B cell (primary cell): Measurements from ENCODE around the gene ZIC4. TPM values are rescaled to one million over a fixed set of nuclear protein-coding genes. Genes with fewer than 3 reads are reported as not detected.

ENCODE experiments used
- ATAC-seq: fragments of 200-7000 bp; cut with Tn5 transposase; one replicate; pipeline ENCODE4 v1.10.0; 2021; ENCODE audit warnings: low read depth, mild to moderate bottlenecking, moderate number of reproducible peaks, moderate library complexity
- CTCF ChIA-PET: fragments of 350-600 bp; sonication (Branson Sonifier 250); formaldehyde crosslinking; loops from one replicate; lab custom pipeline; 2021; ENCODE audit warnings: antibody characterized with exemption, inconsistent platforms; lab: Charles Lee
- POLR2A ChIA-PET: fragments of 350-600 bp; sonication (Branson Sonifier 250); formaldehyde crosslinking; loops from one replicate; lab custom pipeline; 2021; ENCODE audit warnings: antibody characterized with exemption; lab: Charles Lee
- DNase-seq: peaks from one replicate; pipeline ENCODE4 v3.0.0; 2013
- H2AFZ ChIP-seq: 2 replicates; pipeline ENCODE4 v1.6.1; 2012; ENCODE audit warnings: mild to moderate bottlenecking, low read depth, low read length; ENCODE audit not compliant: insufficient read depth, poor library complexity, severe bottlenecking
- H3K27ac ChIP-seq, 2 donors: 1 replicate in 1 of 2; 2 replicates in 1 of 2; pipeline ENCODE4 v1.5.1; 2012 to 2013; ENCODE audit warnings: low read length in 2 of 2, mild to moderate bottlenecking in 2 of 2, moderate library complexity in 1 of 2
- H3K27me3 ChIP-seq, 4 experiments: fragments of 200-600 bp in 1 of 4; sonication (generic) in 1 of 4; replicated peaks in 1 of 4; 1 replicate in 2 of 4; 2 replicates in 2 of 4; pipeline versions ENCODE4 v1.6.1 to v1.7.0; 2013 to 2016; ENCODE audit warnings: low read length in 3 of 4, mild to moderate bottlenecking in 2 of 4, mixed read lengths in 1 of 4, moderate library complexity in 1 of 4; ENCODE audit not compliant: insufficient read depth in 4 of 4, control insufficient read depth in 3 of 4; ENCODE audit errors: control extremely low read depth in 1 of 4
- H3K36me3 ChIP-seq, 2 experiments: replicated peaks in 1 of 2; 1 replicate in 1 of 2; 2 replicates in 1 of 2; pipeline versions ENCODE4 v1.6.1 to v1.7.1; 2013; ENCODE audit warnings: low read length in 1 of 2; ENCODE audit not compliant: insufficient read depth in 2 of 2, control insufficient read depth in 1 of 2; ENCODE audit errors: control extremely low read depth in 1 of 2, extremely low read depth in 1 of 2
- H3K4me1 ChIP-seq, 2 donors: fragments of 200-600 bp in 1 of 2; sonication (generic) in 1 of 2; 1 replicate in 1 of 2; 2 replicates in 1 of 2; pipeline versions ENCODE4 v1.5.1 to v1.6.1; 2013 to 2017; ENCODE audit warnings: low read length in 2 of 2; ENCODE audit not compliant: control insufficient read depth in 2 of 2, insufficient read depth in 2 of 2
- H3K4me2 ChIP-seq: replicated peaks from 2 replicates; pipeline ENCODE3; 2012; ENCODE audit warnings: mild to moderate bottlenecking, low read depth, low read length; ENCODE audit not compliant: poor library complexity, severe bottlenecking
- H3K4me3 ChIP-seq, 5 experiments: fragments of 200-600 bp in 1 of 5; sonication (generic) in 1 of 5; 1 replicate in 3 of 5; 2 replicates in 2 of 5; pipeline versions ENCODE4 v1.5.1 to v1.7.0; 2011 to 2016; ENCODE audit warnings: low read length in 4 of 5, mild to moderate bottlenecking in 4 of 5, low read depth in 2 of 5, control low read depth in 1 of 5, moderate library complexity in 1 of 5; ENCODE audit not compliant: insufficient read depth in 1 of 5; ENCODE audit errors: control extremely low read depth in 1 of 5, extremely low read depth in 1 of 5
- H3K79me2 ChIP-seq: fragments of 200-600 bp; sonication (generic); one replicate; pipeline ENCODE4 v1.6.0; 2016; ENCODE audit warnings: low read length; ENCODE audit not compliant: control insufficient read depth, insufficient read depth
- H3K9ac ChIP-seq: fragments of 200-600 bp; sonication (generic); 2 replicates; pipeline ENCODE4 v1.6.1; 2017; ENCODE audit warnings: mild to moderate bottlenecking, low read length, moderate library complexity
- H3K9me3 ChIP-seq, 3 donors: one replicate each; pipeline versions ENCODE4 v1.6.1 to v1.7.1; 2013; ENCODE audit warnings: low read length in 2 of 3; ENCODE audit not compliant: control insufficient read depth in 2 of 3, insufficient read depth in 1 of 3; ENCODE audit errors: control extremely low read depth in 1 of 3
- H4K20me1 ChIP-seq: 2 replicates; pipeline ENCODE4 v1.6.0; 2012; ENCODE audit warnings: mild to moderate bottlenecking, low read length; ENCODE audit not compliant: insufficient read depth, control insufficient read depth, poor library complexity, severe bottlenecking
- H3K27ac Mint-ChIP-seq: one replicate; pipeline ENCODE4 v1.8.0; 2021; ENCODE audit warnings: mixed read lengths
- H3K27me3 Mint-ChIP-seq: one replicate; pipeline ENCODE4 v1.8.0; 2021; ENCODE audit warnings: mixed read lengths
- H3K4me1 Mint-ChIP-seq: one replicate; pipeline ENCODE4 v1.8.0; 2021; ENCODE audit warnings: mixed read lengths
- H3K4me3 Mint-ChIP-seq: one replicate; pipeline ENCODE4 v1.8.0; 2021; ENCODE audit warnings: mixed read lengths
- H3K9me3 Mint-ChIP-seq: one replicate; pipeline ENCODE4 v1.8.0; 2022; ENCODE audit warnings: mixed read lengths; ENCODE audit not compliant: insufficient read depth
- CTCF ChIP-seq: fragments of 200-600 bp; IDR thresholded peaks from one replicate; pipeline ENCODE4 v1.8.0; 2022; ENCODE audit warnings: antibody characterized with exemption, mild to moderate bottlenecking
- EZH2 ChIP-seq: IDR thresholded peaks from 2 replicates; pipeline ENCODE4 v1.6.1; 2012; ENCODE audit warnings: borderline replicate concordance, low read depth, mild to moderate bottlenecking, moderate library complexity, low read length; ENCODE audit not compliant: insufficient read depth, poor library complexity, severe bottlenecking
- WGBS: methylation state at CpG from one replicate; pipeline ENCODE4 v1.1.5; 2013; ENCODE audit warnings: missing lambda C conversion rate; ENCODE audit not compliant: insufficient coverage; 5-methylcytosine and 5-hydroxymethylcytosine counted together
- intact Hi-C: fragments of 100-400 bp; cut with micrococcal nuclease; formaldehyde crosslinking; loops from one replicate; pipeline ENCODE4 v1.10.0; 2022
- polyA plus RNA-seq: library from polyadenylated mRNA; depleted of rRNA; stranded (reverse); fragments of >200 nt; gene quantifications from 2 replicates; pipeline ENCODE4 v1.2.3, GENCODE V29; 2012
- total RNA-seq, 2 donors: library from RNA; stranded (reverse); fragments of 120-200 nt in 1 of 2; gene quantifications; 1 replicate in 1 of 2; 2 replicates in 1 of 2; pipeline versions ENCODE4 v1.2.3 to v1.2.4, GENCODE V29; 2013 to 2022

The ZIC4 gene
- total and polyA plus RNA-seq, 2 donors (not counting 1 experiment from before 2014, with no cell fraction given): not detected

DNA sequence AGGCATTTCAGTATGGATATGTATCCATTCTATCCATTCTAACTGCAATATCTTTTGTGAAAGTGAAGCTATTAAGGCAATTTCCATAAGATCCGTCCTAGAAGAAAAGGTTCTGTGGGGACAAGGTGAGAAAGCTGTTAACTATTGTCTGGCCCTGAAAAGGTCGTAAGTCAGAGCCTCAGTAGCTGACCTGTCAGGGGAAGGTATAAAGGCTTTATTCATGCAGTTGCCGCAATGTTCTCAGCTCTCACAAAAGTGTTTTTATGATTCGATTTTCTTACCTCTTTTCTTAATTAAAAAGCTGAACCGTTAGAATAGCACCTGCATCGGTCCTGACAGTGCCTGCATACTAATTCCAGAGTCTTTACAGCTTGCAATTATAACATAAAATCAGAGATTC is 24.7 kb downstream of the ZIC4 start:
- WGBS: 17% methylated on average over 4 of the region's 6 CpGs
- Histone ChIP-seq H3K27me3 (peaks cover 0 to 53% (median 30%) of the 10 kb centered on the region in 4 experiments), H3K9ac (no peak overlapping the region), H3K79me2 (no peaks in the 10 kb centered on the region), H3K27ac (no peak overlapping the region), H3K4me1 (no peaks in the 10 kb centered on the region), H3K36me3 (no peaks in the 10 kb centered on the region), H3K4me3 (no peak overlapping the region), H2AFZ (no peak overlapping the region), H4K20me1 (no peaks in the 10 kb centered on the region), H3K4me2 (no peak overlapping the region), H3K9me3 (peaks cover 0 to 34% (median 0%) of the 10 kb centered on the region in 3 donors)
- no peak for TF ChIP-seq EZH2
- ATAC-seq (no peak), DNase-seq (no peak)
- Mint-ChIP-seq H3K4me1 (no peaks in the 10 kb centered on the region), H3K27me3 (peaks cover 85% of the 10 kb centered on the region), H3K9me3 (no peaks in the 10 kb centered on the region), H3K4me3 (no peak overlapping the region), H3K27ac (no peak overlapping the region)
- intact Hi-C loops: no loop called here
- POLR2A ChIA-PET: no interaction called here
- CTCF ChIA-PET: no interaction called here

- Histone ChIP-seq H3K4me1 (no peaks in the 10 kb centered on the region), H3K79me2 (no peaks in the 10 kb centered on the region), H3K9ac (no peak overlapping the region), H3K4me2 (no peak overlapping the region), H3K27ac (no peak overlapping the region), H3K4me3 (no peak overlapping the region), H3K27me3 (peaks cover 0 to 49% (median 27%) of the 10 kb centered on the region in 4 experiments), H2AFZ (no peak overlapping the region), H4K20me1 (no peaks in the 10 kb centered on the region), H3K36me3 (no peaks in the 10 kb centered on the region), H3K9me3 (peaks cover 0 to 34% (median 0%) of the 10 kb centered on the region in 3 donors)
- H3K4me1 Mint-ChIP-seq: no peaks in the 10 kb centered on the region
- DNase-seq (no peak), ATAC-seq (no peak)
- no peaks in the 10 kb centered on the region for H3K9me3 Mint-ChIP-seq
- WGBS: 9% methylated on average over 2 of the region's 3 CpGs
- ChIA-PET POLR2A (no interaction called here), CTCF (no interaction called here)
- peaks cover 80% of the 10 kb centered on the region for H3K27me3 Mint-ChIP-seq
- H3K27ac Mint-ChIP-seq: no peak overlapping the region
- intact Hi-C loops: no loop called here
- TF ChIP-seq EZH2: no peak
- TF ChIP-seq CTCF: no peak
- H3K4me3 Mint-ChIP-seq: no peak overlapping the region
Measured at GRCh38 chr3:147380977-147381376, 25.4 kb downstream of the ZIC4 start.
